HepG2 (cell line): Measurements from ENCODE around the gene AAMP. TPM values are rescaled to one million over a fixed set of nuclear protein-coding genes. Genes with fewer than 3 reads are reported as not detected.
A peak's percentile ranks its signal among the peaks of the same experiment; 100 is the strongest.

Experiments
- ADNP ChIP-seq: sonication (generic); formaldehyde crosslinking; IDR thresholded peaks from 2 replicates; pipeline ENCODE4 v1.4.0; 2020; ENCODE audit warnings: missing genetic modification reagents
- BORCS8-MEF2B ChIP-seq: sonication (generic); formaldehyde crosslinking; IDR thresholded peaks from 2 replicates; pipeline ENCODE4 v1.8.0; 2022; ENCODE audit warnings: mild to moderate bottlenecking, missing genetic modification reagents
- CTCF ChIP-seq: sonication (generic); formaldehyde crosslinking; IDR thresholded peaks from 2 replicates; pipeline ENCODE4 v1.5.0; 2020; ENCODE audit warnings: mild to moderate bottlenecking, missing genetic modification reagents, moderate library complexity
- ESRRA ChIP-seq: sonication (generic); formaldehyde crosslinking; IDR thresholded peaks from 2 replicates; pipeline ENCODE4 v1.5.1; 2020; ENCODE audit warnings: mild to moderate bottlenecking, low read depth, missing genetic modification reagents
- HNF1A ChIP-seq, 2 experiments: sonication (generic) in 1 of 2; formaldehyde crosslinking in 1 of 2; IDR thresholded peaks; 2 replicates each; pipeline versions ENCODE4 v1.4.0 to v1.6.1; 2016 to 2020; ENCODE audit warnings: borderline replicate concordance in 1 of 2, low read depth in 1 of 2, mild to moderate bottlenecking in 1 of 2, missing genetic modification reagents in 1 of 2
- KMT2A ChIP-seq: sonication (generic); formaldehyde crosslinking; IDR thresholded peaks from 2 replicates; pipeline ENCODE4 v1.4.0; 2020; ENCODE audit warnings: missing genetic modification reagents
- TARDBP ChIP-seq: sonication (generic); formaldehyde crosslinking; IDR thresholded peaks from 2 replicates; pipeline ENCODE4 v1.8.0; 2022; ENCODE audit warnings: mild to moderate bottlenecking, missing genetic modification reagents
- TEAD3 ChIP-seq: optimal IDR thresholded peaks from 2 replicates; pipeline ENCODE3; 2016; ENCODE audit warnings: borderline replicate concordance
- TFAP4 ChIP-seq: sonication (generic); IDR thresholded peaks from 2 replicates; pipeline ENCODE4 v1.6.1; 2016; ENCODE audit warnings: low read depth, borderline replicate concordance
- ZFP91 ChIP-seq: sonication (generic); formaldehyde crosslinking; IDR thresholded peaks from 2 replicates; pipeline ENCODE4 v1.9.0; 2022; ENCODE audit warnings: missing genetic modification reagents, mild to moderate bottlenecking, borderline replicate concordance
- polyA plus RNA-seq, 8 experiments: library from polyadenylated mRNA; depleted of rRNA in 3 of 8; stranded (reverse) in 7 of 8; unstranded in 1 of 8; fragments of >200 nt; fragmentation: Illumina TruSeq in 4 of 8; extraction: Trizol in 4 of 8; gene quantifications; 2 replicates each; pipeline versions ENCODE4 v1.2.1 to v1.2.3, GENCODE V29; 2011 to 2016; ENCODE audit warnings: low read depth in 4 of 8, missing spikeins in 1 of 8, mixed read lengths in 1 of 8; ENCODE audit not compliant: insufficient read depth in 1 of 8
- total RNA-seq, 5 experiments: library from RNA; depleted of rRNA; stranded (reverse); fragments of >200 nt; fragmentation: Illumina TruSeq; extraction: Trizol; gene quantifications; 2 replicates each; pipeline ENCODE4 v1.2.3, GENCODE V29; 2016; ENCODE audit warnings: low read depth in 1 of 5

The AAMP gene
- total and polyA plus RNA-seq, 2 of the 13 experiments (the other 11 are each of a cell fraction or from before 2014, with no cell fraction given): 110 to 186 TPM

- TF ChIP-seq HNF1A (IDR thresholded peaks at IDR 0.05; ENCODE audit: low read depth) (no peak), HNF1A (CRISPR knock-in tag; IDR thresholded peaks at IDR 0.05; ENCODE audit: borderline replicate concordance) (no peak), TEAD3 (peak; percentile 28), ZFP91 (0 out of 2 replicates have a peak, but pooled peaks have one; percentile 29), ADNP (CRISPR knock-in tag) (no peak), KMT2A (CRISPR knock-in tag) (0 out of 2 replicates have a peak, but pooled peaks have one; percentile 30), TFAP4 (peak; percentile 24; the same call in 1 of the 2 replicates), BORCS8-MEF2B (peak; percentile 33; the same call in 1 of the 2 replicates), TARDBP (CRISPR knock-in tag) (0 out of 2 replicates have a peak, but pooled peaks have one; percentile 20), CTCF (peak; percentile 50), ESRRA (CRISPR knock-in tag) (no peak)
Measured at GRCh38 chr2:218260742-218261422, 9.1 kb downstream of the AAMP start, which contains the start of gene GPBAR1 (continued).
